ENCODE data around the gene GPD1L.

DNA sequence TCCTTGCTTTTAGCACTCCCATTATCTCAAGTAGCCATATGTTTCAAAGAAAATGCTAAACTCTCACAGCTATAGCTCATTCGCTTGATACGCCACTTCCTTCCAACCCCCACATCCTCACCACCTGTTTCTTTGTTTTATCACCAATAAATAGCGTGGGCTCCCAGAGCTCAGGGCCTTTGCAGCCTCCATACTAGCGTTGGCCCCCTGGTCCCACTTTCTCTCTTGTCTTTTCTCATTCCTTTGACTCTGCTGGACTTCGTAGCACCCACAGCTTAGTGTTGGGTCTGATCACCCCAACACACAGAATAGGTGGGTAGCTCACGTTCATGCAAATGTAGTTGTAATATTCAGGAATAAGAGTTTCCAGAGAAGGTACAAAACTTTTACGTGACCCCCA lies 4.1 kb upstream of the GPD1L start:
- no peak for TF ChIP-seq CTCF (IDR thresholded peaks at IDR 0.05; ENCODE audit: insufficient read depth, low read length, poor library complexity, severe bottlenecking)
- TF ChIP-seq EZH2phosphoT487 (conservative IDR thresholded peaks at IDR 0.05; ENCODE audit: low read length) = no peak
